GM12878 (cell line): Measurements from ENCODE around the gene NDUFA13. TPM values are rescaled to one million over a fixed set of nuclear protein-coding genes. Genes with fewer than 3 reads are reported as not detected.
A peak's percentile ranks its signal among the peaks of the same experiment; 100 is the strongest.

Experiments
- ATAC-seq: fragments of 200-7000 bp; cut with Tn5 transposase; 3 replicates; pipeline ENCODE4 v1.9.1; 2020; ENCODE audit warnings: mild to moderate bottlenecking, moderate library complexity
- BruUV-seq: library from RNA; stranded (reverse); fragments of 400-500 nt; replicated peaks from 2 replicates; lab custom pipeline; 2021; lab: Mats Ljungman, UMichigan
- CTCF ChIA-PET: fragments of 300-600 bp; sonication (Branson Sonifier 250); formaldehyde crosslinking; extraction: SDS; loops from one replicate; lab custom pipeline; 2021; ENCODE audit warnings: inconsistent platforms; lab: Yijun Ruan, JAX
- POLR2A ChIA-PET: fragments of 350-600 bp; formaldehyde crosslinking; extraction: SDS; loops from one replicate; lab custom pipeline; 2021; ENCODE audit warnings: inconsistent platforms; lab: Charles Lee
- RAD21 ChIA-PET: fragments of 300-600 bp; sonication (Branson Sonifier 250); formaldehyde crosslinking; loops from one replicate; lab custom pipeline; 2023; ENCODE audit warnings: antibody characterized with exemption; ENCODE audit not compliant: unreplicated experiment; lab: Charles Lee
- SMC1A ChIA-PET: fragments of 300-600 bp; sonication (Branson Sonifier 250); formaldehyde crosslinking; loops from one replicate; lab custom pipeline; 2023; ENCODE audit not compliant: unreplicated experiment, uncharacterized antibody; lab: Charles Lee
- DNase-seq: peaks from one replicate; pipeline ENCODE4 v3.0.0-alpha.2; 2011; ENCODE audit warnings: low read depth, low spot score
- FAIRE-seq: peaks from 3 replicates; lab custom pipeline; 2011; peaks lifted over from hg19 to GRCh38; lab: Jason Lieb, UNC
- H2AFZ ChIP-seq: 2 replicates; pipeline ENCODE4 v1.6.0; 2011; ENCODE audit warnings: low read depth, low read length, control low read depth; ENCODE audit not compliant: control insufficient read depth
- H3K27ac ChIP-seq: 2 replicates; pipeline ENCODE4 v1.5.1; 2011; ENCODE audit warnings: control low read depth; ENCODE audit not compliant: control insufficient read depth, insufficient read depth
- H3K27me3 ChIP-seq, 2 experiments: replicated peaks in 1 of 2; 2 replicates each; pipeline versions ENCODE4 v1.6.0 to v1.6.1; 2011; ENCODE audit warnings: low read length in 1 of 2; ENCODE audit not compliant: control insufficient read depth in 2 of 2, insufficient read depth in 2 of 2
- H3K36me3 ChIP-seq, 2 experiments: 2 replicates each; pipeline ENCODE4 v1.5.1; 2011; ENCODE audit warnings: low read length in 1 of 2; ENCODE audit not compliant: control insufficient read depth in 2 of 2, insufficient read depth in 2 of 2
- H3K4me1 ChIP-seq: 2 replicates; pipeline ENCODE4 v1.6.1; 2011; ENCODE audit warnings: mild to moderate bottlenecking, low read length, moderate library complexity, mixed read lengths; ENCODE audit not compliant: control insufficient read depth, insufficient read depth
- H3K4me2 ChIP-seq: 2 replicates; pipeline ENCODE4 v1.6.0; 2011; ENCODE audit warnings: control low read depth; ENCODE audit not compliant: control insufficient read depth, insufficient read depth
- H3K4me3 ChIP-seq: fragments of 200-600 bp; sonication (generic); 2 replicates; pipeline ENCODE4 v1.5.1; 2016
- H3K79me2 ChIP-seq: 2 replicates; pipeline ENCODE4 v1.6.0; 2011; ENCODE audit warnings: low read length; ENCODE audit not compliant: control insufficient read depth, insufficient read depth
- H3K9ac ChIP-seq: 2 replicates; pipeline ENCODE4 v1.8.0; 2011; ENCODE audit warnings: low read length, control low read depth, mixed read lengths; ENCODE audit not compliant: control insufficient read depth, insufficient read depth
- H3K9me3 ChIP-seq: replicated peaks from 3 replicates; pipeline ENCODE4 v1.5.1; 2011; ENCODE audit warnings: mild to moderate bottlenecking, low read length; ENCODE audit not compliant: control insufficient read depth, insufficient read depth
- H4K20me1 ChIP-seq: 2 replicates; pipeline ENCODE4 v1.6.0; 2011; ENCODE audit not compliant: control insufficient read depth, insufficient read depth
- CHD4 ChIP-seq: fragments of 200-600 bp; sonication (generic); IDR thresholded peaks from 2 replicates; pipeline ENCODE4 v1.6.1; 2016; ENCODE audit warnings: mild to moderate bottlenecking
- FOXM1 ChIP-seq: IDR thresholded peaks from 2 replicates; pipeline ENCODE4 v1.6.1; 2012; ENCODE audit warnings: low read depth, mild to moderate bottlenecking, inconsistent platforms, low read length, moderate library complexity
- MLLT1 ChIP-seq: fragments of 450-650 bp; IDR thresholded peaks from 2 replicates; pipeline ENCODE4 v1.6.1; 2016; ENCODE audit warnings: mild to moderate bottlenecking
- MTA3 ChIP-seq: IDR thresholded peaks from 2 replicates; pipeline ENCODE4 v1.6.1; 2012; ENCODE audit warnings: low read length, inconsistent platforms, borderline replicate concordance
- ZBTB33 ChIP-seq: fragments of 450-650 bp; IDR thresholded peaks from 2 replicates; pipeline ENCODE4 v1.6.1; 2017; ENCODE audit warnings: mild to moderate bottlenecking
- ZNF24 ChIP-seq: fragments of 450-650 bp; IDR thresholded peaks from 2 replicates; pipeline ENCODE4 v1.6.1; 2017; ENCODE audit warnings: antibody characterized with exemption, mild to moderate bottlenecking
- WGBS: methylation state at CpG from one replicate; pipeline ENCODE4 v1.1.6; 2016; ENCODE audit warnings: low lambda C conversion rate; ENCODE audit not compliant: insufficient replicate concordance, insufficient coverage; ENCODE audit errors: missing lambda C conversion rate; 5-methylcytosine and 5-hydroxymethylcytosine counted together
- in situ Hi-C: fragments of 300-500 bp; cut with MboI; formaldehyde crosslinking; loops from 9 replicates; pipeline ENCODE4 v1.14.3; 2018; ENCODE audit warnings: mixed read lengths
- intact Hi-C: fragments of 100-400 bp; cut with micrococcal nuclease; formaldehyde crosslinking; loops from one replicate; pipeline ENCODE4 v1.14.2; 2022; ENCODE audit not compliant: unreplicated experiment
- polyA plus RNA-seq, 11 experiments: library from polyadenylated mRNA; depleted of rRNA in 4 of 11; unstranded in 6 of 11; stranded (reverse) in 5 of 11; fragments of >200 nt; fragmentation: Nextera tagmentation in 4 of 11; fragmentation: Illumina TruSeq in 1 of 11; extraction: Ambion mirVana in 4 of 11; extraction: Trizol in 1 of 11; gene quantifications; 1 replicate in 1 of 11; 2 replicates in 10 of 11; pipeline versions ENCODE4 v1.2.1 to v1.2.3, GENCODE V29; 2011 to 2016; ENCODE audit warnings: inconsistent platforms in 2 of 11, missing spikeins in 2 of 11, low read depth in 1 of 11
- total RNA-seq, 4 experiments: library from RNA; depleted of rRNA in 3 of 4; stranded (reverse); fragments of >200 nt in 3 of 4; fragmentation: Illumina TruSeq in 1 of 4; extraction: Trizol in 1 of 4; gene quantifications; 2 replicates each; pipeline versions ENCODE4 v1.2.1 to v1.2.3, GENCODE V29; 2013 to 2021

Gene NDUFA13
- total and polyA plus RNA-seq, 10 of the 15 experiments (the other 5 are each of a cell fraction or from before 2014, with no cell fraction given), result 224 to 586 (median 456) TPM

GRCh38 chr19:19517235-19517619 lies 1.2 kb downstream of the NDUFA13 start:
- no peaks in the 10 kb centered on the region for H4K20me1 ChIP-seq
- H2AFZ ChIP-seq, result no peak overlapping the region
- no TSS peak for BruUV-seq
- H3K36me3 ChIP-seq, result peaks cover 5 to 6% of the 10 kb centered on the region in 2 experiments; a peak in 3 of 4 replicates
- H3K9me3 ChIP-seq, result peaks cover 2% of the 10 kb centered on the region; the same call in 1 of the 3 replicates
- ATAC-seq, result no peak
- H3K27me3 ChIP-seq, result no peaks in the 10 kb centered on the region
- ChIA-PET RAD21 (no interaction called here), SMC1A (no interaction called here), POLR2A (interaction anchor here (0.7 to 1.1 kb wide), 2 partner anchors 74 to 1482 kb away, joined by 3 to 4 read pairs; no protein-coding TSS in a partner anchor), CTCF (interaction anchor here (1.1 to 3.0 kb wide), 4 partner anchors 14 to 144 kb away, joined by 3 to 11 read pairs (median 7); no protein-coding TSS in a partner anchor)
- H3K79me2 ChIP-seq, result peaks cover 42% of the 10 kb centered on the region
- peak overlapping the region; percentile 95 for H3K9ac ChIP-seq
- peak overlapping the region; percentile 85 for H3K4me3 ChIP-seq
- peak overlapping the region; percentile 98 for H3K4me2 ChIP-seq
- no peak for FAIRE-seq
- DNase-seq, result no peak
- intact Hi-C loops (no loop called here), in situ Hi-C loops (no loop called here)
- H3K4me1 ChIP-seq, result peaks cover 9% of the 10 kb centered on the region; the same call in 1 of the 2 replicates
- no peak for TF ChIP-seq MTA3
- TF ChIP-seq MLLT1, result peak; percentile 61
- WGBS, result 76% methylated on average over 10 of the region's 10 CpGs
- no peak overlapping the region; the same call in 1 of the 2 replicates for H3K27ac ChIP-seq

- Histone ChIP-seq H3K79me2 (peaks cover 64% of the 10 kb centered on the region), H3K36me3 (peaks cover 8 to 9% of the 10 kb centered on the region in 2 experiments; a peak in 3 of 4 replicates), H3K9ac (no peak overlapping the region)
- ATAC-seq, result no peak
- WGBS, result 61% methylated on average over 6 of the region's 6 CpGs
- TF ChIP-seq ZBTB33 (0 out of 2 replicates have a peak, but pooled peaks have one; percentile 43), ZNF24 (no peak), FOXM1 (no peak), CHD4 (no peak)
- TF ChIP-seq, all 136 proteins: peak for 1
- H3K4me1 ChIP-seq, result peaks cover 35% of the 10 kb centered on the region
- H3K4me3 ChIP-seq, result no peak overlapping the region
- in situ Hi-C loops, result loop anchor here (10.0 kb wide), 1 partner anchor 254 kb away; no protein-coding TSS in a partner anchor
- no peaks in the 10 kb centered on the region for H4K20me1 ChIP-seq
- H3K4me2 ChIP-seq, result no peak overlapping the region
- no peak for FAIRE-seq
- peaks cover 2% of the 10 kb centered on the region; the same call in 1 of the 3 replicates for H3K9me3 ChIP-seq
- no peak overlapping the region for H3K27ac ChIP-seq
- H3K27me3 ChIP-seq, result no peaks in the 10 kb centered on the region
- intact Hi-C loops, result no loop called here
- no peak overlapping the region for H2AFZ ChIP-seq
- ChIA-PET RAD21 (no interaction called here), SMC1A (no interaction called here), POLR2A (interaction anchor here (0.6 kb wide), 1 partner anchor 194 kb away, joined by 3 read pairs; no protein-coding TSS in a partner anchor), CTCF (no interaction called here)
- no peak for DNase-seq
- BruUV-seq, result TSS peak; percentile 9
Observed at GRCh38 chr19:19520989-19521388, 5.0 kb downstream of the NDUFA13 start.
